Thoracic aorta (tissue), 2 donors: Measurements from ENCODE around the gene FNDC8. TPM values are rescaled to one million over a fixed set of nuclear protein-coding genes. Genes with fewer than 3 reads are reported as not detected.
"Not testable (repeated sequence)": the region's sequence is repeated elsewhere in the genome, so short reads cannot be mapped to it uniquely, and the experiment has no call there.

Experiments used
- ATAC-seq: fragments of 150-250 bp; one replicate; pipeline ENCODE4 v1.8.0; 2017; ENCODE audit warnings: low read depth; ENCODE audit not compliant: insufficient number of reproducible peaks, low FRiP score
- DNase-seq: peaks from one replicate; pipeline ENCODE4 v3.0.0-alpha.2; 2020; ENCODE audit warnings: low spot score
- H3K27ac ChIP-seq, 2 donors: fragments of 200-600 bp; sonication (generic); 1 replicate in 1 of 2; 2 replicates in 1 of 2; pipeline ENCODE4 v1.5.1; 2016; ENCODE audit warnings: mild to moderate bottlenecking in 2 of 2, moderate library complexity in 2 of 2
- H3K27me3 ChIP-seq: fragments of 200-600 bp; sonication (generic); replicated peaks from 2 replicates; pipeline ENCODE4 v1.6.0; 2016; ENCODE audit warnings: mild to moderate bottlenecking; ENCODE audit not compliant: insufficient read depth
- H3K36me3 ChIP-seq: fragments of 200-600 bp; sonication (generic); one replicate; pipeline ENCODE4 v1.5.1; 2016
- H3K4me1 ChIP-seq, 2 donors: fragments of 200-600 bp; sonication (generic); 1 replicate in 1 of 2; 2 replicates in 1 of 2; pipeline versions ENCODE4 v1.5.1 to v1.6.0; 2016; ENCODE audit warnings: low read depth in 2 of 2, mild to moderate bottlenecking in 1 of 2; ENCODE audit not compliant: control insufficient read depth in 1 of 2
- H3K4me3 ChIP-seq: fragments of 200-600 bp; sonication (generic); 2 replicates; pipeline ENCODE4 v1.5.1; 2016; ENCODE audit warnings: mild to moderate bottlenecking
- H3K9me3 ChIP-seq: fragments of 200-600 bp; sonication (generic); 2 replicates; pipeline ENCODE4 v1.5.1; 2016
- total RNA-seq, 2 donors: library from RNA; depleted of rRNA; stranded (reverse); fragments of >200 nt; gene quantifications; one replicate each; pipeline versions ENCODE4 v1.1.0 to v1.2.3, GENCODE V29; 2016
- TF ChIP-seq, protein P1 (sequence below): fragments of 200-600 bp; sonication (generic); IDR thresholded peaks from one replicate; pipeline ENCODE4 v1.5.1; 2019; ENCODE audit warnings: antibody characterized with exemption

Gene FNDC8
- total RNA-seq, 2 donors from 2014 or later: not detected

DNA sequence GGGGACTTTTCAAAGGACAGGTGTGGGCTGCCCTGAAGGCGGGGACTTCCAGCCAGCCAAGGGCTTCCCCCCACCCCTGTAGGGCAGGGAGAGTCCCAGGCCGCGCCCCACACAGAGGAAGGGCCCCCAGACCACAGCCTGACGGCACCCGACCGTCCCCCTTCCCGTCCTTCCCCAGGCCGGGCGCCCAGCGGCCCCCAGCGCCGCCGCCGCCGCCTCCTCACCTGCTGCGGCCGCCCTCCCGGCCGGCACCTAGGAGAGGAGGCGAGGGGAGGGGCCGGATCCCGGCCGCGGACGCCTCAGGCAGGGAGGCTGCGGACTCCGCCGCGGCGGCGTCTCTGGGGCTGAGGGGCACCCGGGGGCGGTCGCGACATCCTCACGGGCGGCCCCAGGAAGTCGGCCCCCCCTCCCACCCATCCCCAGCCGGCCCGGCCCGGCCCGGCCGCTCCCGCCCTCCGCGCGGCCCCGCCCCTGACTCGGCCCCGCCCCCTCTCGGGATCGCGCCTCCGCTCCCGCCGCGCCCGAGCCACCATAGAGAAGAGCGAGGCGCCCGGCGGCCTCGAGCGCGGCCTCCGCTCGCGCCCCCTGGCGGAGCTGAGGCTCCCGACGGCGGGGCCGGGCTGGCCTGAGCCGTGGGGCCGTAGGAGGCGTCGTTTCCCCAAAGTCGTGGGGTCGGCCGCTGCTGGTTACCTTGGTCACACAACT, 32.4 kb upstream of the FNDC8 start:
- Histone ChIP-seq H3K27me3 (no peaks in the 10 kb centered on the region), H3K9me3 (no peaks in the 10 kb centered on the region), H3K27ac (peak overlapping the region; percentile 80 to 89), H3K4me1 (peaks cover 7 to 13% of the 10 kb centered on the region in 2 donors), H3K36me3 (no peaks in the 10 kb centered on the region), H3K4me3 (peak overlapping the region; percentile 92)
- peak; percentile 84 for ATAC-seq
- DNase-seq: peak; percentile 48
- TF ChIP-seq, protein P1, sequence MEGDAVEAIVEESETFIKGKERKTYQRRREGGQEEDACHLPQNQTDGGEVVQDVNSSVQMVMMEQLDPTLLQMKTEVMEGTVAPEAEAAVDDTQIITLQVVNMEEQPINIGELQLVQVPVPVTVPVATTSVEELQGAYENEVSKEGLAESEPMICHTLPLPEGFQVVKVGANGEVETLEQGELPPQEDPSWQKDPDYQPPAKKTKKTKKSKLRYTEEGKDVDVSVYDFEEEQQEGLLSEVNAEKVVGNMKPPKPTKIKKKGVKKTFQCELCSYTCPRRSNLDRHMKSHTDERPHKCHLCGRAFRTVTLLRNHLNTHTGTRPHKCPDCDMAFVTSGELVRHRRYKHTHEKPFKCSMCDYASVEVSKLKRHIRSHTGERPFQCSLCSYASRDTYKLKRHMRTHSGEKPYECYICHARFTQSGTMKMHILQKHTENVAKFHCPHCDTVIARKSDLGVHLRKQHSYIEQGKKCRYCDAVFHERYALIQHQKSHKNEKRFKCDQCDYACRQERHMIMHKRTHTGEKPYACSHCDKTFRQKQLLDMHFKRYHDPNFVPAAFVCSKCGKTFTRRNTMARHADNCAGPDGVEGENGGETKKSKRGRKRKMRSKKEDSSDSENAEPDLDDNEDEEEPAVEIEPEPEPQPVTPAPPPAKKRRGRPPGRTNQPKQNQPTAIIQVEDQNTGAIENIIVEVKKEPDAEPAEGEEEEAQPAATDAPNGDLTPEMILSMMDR: peak; percentile 77

DNA sequence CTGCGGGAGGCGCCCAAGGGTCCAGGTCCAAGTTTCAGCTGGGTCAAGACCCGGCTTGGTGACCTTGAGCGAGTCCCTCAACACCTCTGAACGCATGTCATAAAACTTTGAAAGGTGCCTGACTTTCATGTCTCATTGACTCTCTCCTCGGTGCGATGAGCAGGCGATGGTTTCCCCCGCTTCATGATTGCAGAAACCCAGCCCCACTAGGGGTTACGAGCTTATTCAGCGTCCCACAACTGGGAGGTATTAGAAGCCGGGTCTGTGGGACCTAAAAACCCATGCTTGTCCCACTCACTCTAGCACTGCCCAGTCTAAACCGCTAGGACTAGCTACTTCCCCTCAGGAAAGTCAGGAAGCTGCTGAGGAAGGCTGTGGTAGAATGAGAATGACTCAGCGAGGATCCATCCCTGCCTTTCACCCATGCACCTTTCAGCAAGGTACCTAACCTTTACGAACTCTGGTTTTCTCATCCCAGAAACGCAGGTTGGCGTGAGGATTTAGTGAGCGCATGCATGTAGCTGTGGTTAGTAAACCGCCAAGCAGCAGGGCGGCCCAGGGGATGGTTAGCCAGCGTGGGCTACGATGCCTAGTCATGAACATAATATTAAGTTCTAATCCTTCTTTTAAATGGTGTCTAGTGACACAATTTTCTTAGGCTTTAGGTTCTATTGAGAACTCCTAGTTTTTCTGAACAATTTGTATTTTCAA, 31.7 kb upstream of the FNDC8 start:
- TF ChIP-seq, protein P1: peak; percentile 39
- Histone ChIP-seq H3K4me3 (peak overlapping the region; percentile 92), H3K9me3 (no peaks in the 10 kb centered on the region), H3K36me3 (no peaks in the 10 kb centered on the region), H3K27me3 (no peaks in the 10 kb centered on the region), H3K4me1 (peaks cover 7 to 13% of the 10 kb centered on the region in 2 donors), H3K27ac (peak overlapping the region; percentile 36 to 59)
- DNase-seq (no peak), ATAC-seq (peak; percentile 17)

DNA sequence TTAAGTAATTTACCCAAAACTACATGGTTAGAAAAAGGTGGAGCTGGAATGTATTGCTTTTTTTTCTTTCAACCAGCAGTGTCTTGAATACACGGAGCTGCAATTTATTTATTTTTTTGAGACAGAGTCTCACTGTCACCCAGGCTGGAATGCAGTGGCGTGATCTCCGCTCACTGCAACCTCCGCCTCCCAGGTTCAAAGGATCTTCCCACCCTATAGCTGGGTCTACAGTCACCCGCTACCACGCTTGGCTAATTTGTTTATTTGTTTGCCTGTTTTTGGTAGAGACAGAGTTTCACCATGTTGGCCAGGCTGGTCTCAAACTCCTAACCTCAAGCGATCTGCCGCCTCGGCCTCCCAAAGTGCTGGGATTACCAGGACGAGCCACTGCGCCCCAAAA, 30.7 kb upstream of the FNDC8 start:
- H3K4me1 ChIP-seq: peaks cover 7 to 13% of the 10 kb centered on the region in 2 donors
- H3K9me3 ChIP-seq, DNase-seq, ATAC-seq, H3K27me3 ChIP-seq, H3K36me3 ChIP-seq, H3K27ac ChIP-seq, H3K4me3 ChIP-seq: not testable (repeated sequence)

DNA sequence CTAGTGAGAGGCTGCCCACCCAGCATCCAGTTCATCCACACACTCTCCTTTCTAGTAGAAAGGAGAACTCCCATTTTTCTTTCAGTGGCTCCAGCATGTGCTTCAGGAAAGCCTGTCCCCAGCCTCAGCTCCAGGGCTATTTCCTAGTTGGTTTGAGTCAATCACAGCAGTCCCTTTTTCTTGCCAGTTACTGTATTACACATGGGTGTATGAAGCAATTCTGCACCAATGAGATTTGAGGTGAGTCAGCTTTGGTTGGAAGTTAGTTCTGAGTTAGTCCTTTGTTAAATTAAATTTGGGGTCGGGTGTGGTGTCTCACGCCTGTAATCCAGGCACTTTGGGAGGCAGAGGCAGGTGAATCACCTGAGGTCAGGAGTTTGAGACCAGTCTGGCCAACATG, 26.5 kb upstream of the FNDC8 start:
- Histone ChIP-seq H3K27me3 (no peaks in the 10 kb centered on the region), H3K9me3 (no peaks in the 10 kb centered on the region), H3K27ac (no peak overlapping the region), H3K36me3 (peaks cover 3% of the 10 kb centered on the region), H3K4me3 (no peak overlapping the region), H3K4me1 (no peaks in the 10 kb centered on the region)
- DNase-seq (no peak), ATAC-seq (no peak)
- TF ChIP-seq, protein P1: no peak

DNA sequence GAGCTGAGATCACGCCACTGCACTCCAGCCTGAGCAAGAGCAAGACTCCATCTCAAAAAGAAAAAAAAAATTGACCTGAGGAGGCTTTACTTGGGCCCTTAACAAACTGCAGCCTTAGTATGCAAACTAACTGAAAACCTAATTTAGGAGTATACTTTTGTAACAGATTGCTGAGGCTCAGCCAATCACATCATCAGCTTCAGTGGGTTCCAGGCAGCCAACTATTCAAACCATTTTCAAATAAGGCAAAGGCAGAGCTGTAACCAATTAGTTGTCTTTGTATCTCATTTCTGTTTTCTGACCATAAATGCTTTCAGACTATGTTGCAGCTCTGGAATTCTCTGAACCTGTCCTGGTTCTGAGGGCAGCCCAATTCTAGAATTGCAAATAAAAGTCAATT, 25.7 kb upstream of the FNDC8 start:
- TF ChIP-seq, protein P1: no peak
- H3K4me1 ChIP-seq: no peaks in the 10 kb centered on the region
- H3K27me3 ChIP-seq: no peaks in the 10 kb centered on the region
- no peak for DNase-seq
- no peak overlapping the region for H3K27ac ChIP-seq
- peaks cover 12% of the 10 kb centered on the region for H3K36me3 ChIP-seq
- ATAC-seq: no peak
- H3K9me3 ChIP-seq: no peaks in the 10 kb centered on the region
- no peak overlapping the region for H3K4me3 ChIP-seq
